ENCODE measurements around the gene CLPX.
"Not testable (repeated sequence)": the region's sequence is repeated elsewhere in the genome, so short reads cannot be mapped to it uniquely, and the experiment has no call there.

Gene CLPX

DNA sequence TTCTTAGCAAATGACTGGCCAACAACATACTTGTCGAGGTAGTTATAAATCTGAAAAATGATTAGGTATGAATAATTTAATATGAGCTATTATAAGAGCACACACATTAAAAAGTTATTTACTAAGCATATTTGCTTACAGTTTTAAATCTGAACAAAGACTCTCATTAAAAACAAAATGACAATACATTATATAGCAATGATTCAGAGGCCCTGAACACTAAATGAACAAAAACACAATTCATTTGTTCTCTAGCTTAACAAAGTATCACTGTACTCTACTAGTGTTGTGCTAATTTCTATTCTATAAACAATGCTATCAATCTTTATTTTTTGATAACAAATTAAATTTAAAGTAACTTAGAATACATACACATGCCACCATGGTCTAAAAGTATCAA is 21.0 kb downstream of the CLPX start:
- DNase-seq, result no peak

GRCh38 chr15:65163041-65163440 is 22.1 kb downstream of the CLPX start:
- DNase-seq, result no peak

DNA sequence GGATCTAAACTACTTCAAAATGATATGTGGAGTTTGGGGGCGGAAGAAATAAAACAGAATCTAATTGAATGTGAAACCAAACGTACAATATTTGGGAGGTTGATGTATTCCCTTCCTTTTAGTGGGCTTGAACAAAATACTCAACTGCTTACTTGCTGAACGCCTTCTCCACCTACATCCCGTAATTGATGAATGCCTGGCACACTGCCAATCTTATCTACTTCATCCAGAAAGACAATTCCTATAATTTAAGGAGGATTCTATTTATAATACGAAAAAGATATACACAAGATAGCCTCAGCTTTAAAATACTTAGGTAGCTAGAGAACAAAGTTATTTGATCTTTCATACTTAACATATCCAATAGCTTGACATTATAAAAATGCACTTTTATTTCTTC is 28.4 kb downstream of the CLPX start:
- DNase-seq, result no peak

GRCh38 chr15:65154720-65155119 is 30.4 kb downstream of the CLPX start:
- no peak for DNase-seq

GRCh38 chr15:65147902-65148301 is 37.2 kb downstream of the CLPX start:
- no peak for DNase-seq

- DNase-seq, result no peak
Measured at GRCh38 chr15:65146438-65146837, 38.7 kb downstream of the CLPX start.

- DNase-seq, result not testable (repeated sequence)
Measured at GRCh38 chr15:65138631-65139030, 46.5 kb downstream of the CLPX start.

- DNase-seq, result not testable (repeated sequence)
Measured at GRCh38 chr15:65137893-65138292, 47.2 kb downstream of the CLPX start.

DNA sequence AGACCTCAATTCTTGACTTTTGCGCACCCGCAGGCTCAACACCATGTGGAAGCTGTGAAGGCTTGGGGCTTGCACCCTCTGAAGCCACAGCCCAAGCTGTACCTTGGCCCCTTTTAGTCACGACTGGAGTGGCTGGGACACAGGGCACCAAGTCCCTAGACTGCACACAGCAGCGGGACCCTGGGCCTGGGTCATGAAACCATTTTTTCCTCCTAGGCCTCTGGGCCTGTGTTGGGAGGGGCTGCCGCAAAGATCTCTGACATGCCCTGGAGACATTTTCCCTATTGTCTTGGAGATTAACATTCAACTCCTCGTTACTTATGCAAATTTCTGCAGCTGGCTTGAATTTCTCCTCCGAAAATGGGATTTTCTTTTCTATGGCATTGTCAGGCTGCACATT is 48.1 kb downstream of the CLPX start:
- DNase-seq, result not testable (repeated sequence)

GRCh38 chr15:65134538-65134937 is 50.6 kb downstream of the CLPX start:
- DNase-seq, result no peak

GRCh38 chr15:65133548-65134200 is 51.5 kb downstream of the CLPX start, which contains the start of gene PDCD7:
TSS of gene PDCD7 (minus strand) at chr15:65133808. CDS start at chr15:65133781, 27 bp downstream.
- peak; percentile 96 for DNase-seq

DNA sequence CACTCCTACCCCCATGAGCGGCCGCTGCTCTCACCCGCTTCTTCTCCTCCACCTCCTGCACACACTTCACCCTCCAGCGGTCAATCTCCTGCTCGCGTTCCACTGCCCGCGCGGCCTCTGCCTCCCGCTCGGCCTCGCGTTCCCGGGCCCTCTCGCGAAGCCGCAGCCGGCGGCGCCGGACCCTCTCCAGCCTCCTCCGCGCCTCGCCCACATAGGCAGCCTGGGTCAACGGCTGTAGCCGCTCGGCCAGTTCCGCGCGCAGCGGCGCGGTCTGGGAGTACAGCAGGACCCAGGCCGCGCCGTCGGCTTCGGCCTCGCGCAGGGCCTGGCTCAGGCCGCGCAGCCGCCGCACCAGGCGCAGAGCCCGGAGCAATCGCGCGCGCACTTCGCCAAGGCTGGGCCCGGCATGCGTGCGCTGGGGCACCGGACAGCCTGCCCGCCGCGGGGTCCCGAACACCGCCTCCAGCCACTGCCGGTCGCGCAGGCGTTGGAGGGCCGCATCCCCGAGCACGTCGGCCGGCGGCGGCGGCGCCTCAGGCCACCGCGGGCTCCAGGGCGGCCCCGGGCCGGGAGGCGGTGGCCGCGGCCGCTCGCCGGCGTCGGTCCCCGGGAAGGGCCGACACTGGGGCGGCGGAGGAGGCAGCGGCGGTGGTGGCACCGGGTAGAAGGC is 52.1 kb downstream of the CLPX start:
- no peak for DNase-seq

DNA sequence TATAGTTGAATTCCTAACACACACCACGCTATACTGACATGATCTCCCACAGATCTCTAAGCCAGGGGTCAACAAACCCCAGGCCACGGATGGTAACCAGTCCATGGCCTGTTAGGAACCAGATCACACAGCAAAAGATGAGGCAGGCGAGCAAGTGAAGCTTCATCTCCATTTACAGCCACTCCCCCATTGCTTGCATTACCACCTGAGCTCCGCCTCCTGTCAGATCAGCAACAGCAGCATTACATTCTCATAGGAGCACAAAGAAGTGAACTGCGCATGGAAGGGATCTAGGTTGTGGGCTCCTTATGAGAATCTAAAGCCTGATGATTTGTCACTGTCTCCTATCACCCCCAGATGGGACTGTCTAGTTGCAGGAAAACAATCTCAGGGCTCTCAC is 54.2 kb downstream of the CLPX start:
- DNase-seq, result no peak

- DNase-seq, result no peak
Measured at GRCh38 chr15:65115542-65115941, 69.6 kb downstream of the CLPX start.

GRCh38 chr15:65115086-65115485 is 70.1 kb downstream of the CLPX start, which contains the start of gene UBAP1L:
TSS of gene UBAP1L (minus strand) at chr15:65115200. CDS start at chr15:65106215, 8,985 bp downstream.
- DNase-seq, result no peak

DNA sequence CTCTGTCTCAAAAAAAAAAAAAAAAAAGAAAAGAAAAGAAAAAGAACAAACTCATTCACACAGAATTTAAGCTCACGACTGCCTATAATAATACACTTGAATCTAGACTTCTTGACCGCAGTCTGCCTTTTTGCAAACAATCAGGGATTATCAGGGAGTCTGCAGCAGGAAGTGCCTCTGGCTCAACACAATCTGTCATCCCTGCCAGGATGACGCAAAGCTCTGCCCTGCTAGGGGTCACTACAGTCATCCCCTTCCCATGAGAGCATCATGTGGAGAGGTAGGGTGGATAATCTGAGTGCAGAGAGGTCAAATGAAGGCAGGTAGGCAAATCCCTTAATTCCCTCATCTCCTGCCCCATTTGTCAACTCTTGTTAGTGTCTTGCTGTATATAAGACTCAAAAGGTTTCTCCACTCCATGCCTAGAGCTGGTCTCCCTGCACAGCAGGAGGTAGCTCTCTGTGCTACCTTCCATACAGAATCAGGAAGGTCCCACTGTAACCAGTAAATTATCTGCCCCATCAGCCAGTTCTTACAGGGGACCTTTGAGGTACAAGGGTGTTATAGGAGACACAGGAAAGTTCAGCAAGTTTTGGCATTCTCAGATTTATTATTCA is 74.4 kb downstream of the CLPX start:
- no peak for DNase-seq

- DNase-seq, result no peak
Measured at GRCh38 chr15:65106011-65106590, 79.0 kb downstream of the CLPX start.

DNA sequence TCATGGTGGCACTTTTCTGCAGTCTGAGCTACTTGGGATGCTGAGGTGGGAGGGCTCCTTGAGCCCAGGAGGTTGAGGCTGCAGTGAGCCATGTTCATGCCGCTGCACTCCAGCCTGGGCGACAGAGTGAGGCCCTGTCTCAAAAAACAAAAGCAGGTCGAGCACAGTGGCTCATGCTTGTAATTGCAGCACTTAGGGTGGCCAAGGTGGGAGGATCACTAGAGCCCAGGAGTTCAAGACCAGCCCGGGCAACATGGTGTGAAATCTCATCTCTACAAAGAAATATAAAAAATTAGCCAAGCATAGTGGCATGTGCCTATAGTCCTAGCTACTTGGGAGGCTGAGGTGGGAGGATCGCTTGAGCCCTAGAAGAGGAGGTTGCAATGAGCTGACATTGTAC is 80.1 kb downstream of the CLPX start:
- DNase-seq, result no peak

DNA sequence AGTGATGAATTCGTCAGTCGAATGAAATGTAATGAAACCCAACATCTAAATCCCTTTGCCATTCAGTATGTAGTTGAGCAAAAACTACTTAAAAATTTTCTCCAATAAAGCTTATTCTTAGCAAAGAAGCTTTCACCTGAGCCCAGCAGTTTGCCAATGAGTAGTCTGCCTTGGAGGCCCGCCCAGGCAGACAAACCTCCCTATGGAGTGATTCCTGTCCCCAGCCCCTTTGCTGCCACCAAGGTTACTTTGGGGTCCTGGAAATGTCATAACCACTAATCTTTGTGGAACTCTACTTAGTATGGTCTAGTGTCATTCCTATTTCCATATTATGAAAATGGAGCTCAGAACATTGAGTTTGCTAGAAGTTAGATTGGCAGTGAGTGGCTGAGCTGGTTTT is 82.2 kb downstream of the CLPX start:
- DNase-seq, result no peak

- no peak for DNase-seq
Measured at GRCh38 chr15:65101891-65102708, 83.0 kb downstream of the CLPX start.

- no peak for DNase-seq
Measured at GRCh38 chr15:65101411-65101890, 83.7 kb downstream of the CLPX start.

DNA sequence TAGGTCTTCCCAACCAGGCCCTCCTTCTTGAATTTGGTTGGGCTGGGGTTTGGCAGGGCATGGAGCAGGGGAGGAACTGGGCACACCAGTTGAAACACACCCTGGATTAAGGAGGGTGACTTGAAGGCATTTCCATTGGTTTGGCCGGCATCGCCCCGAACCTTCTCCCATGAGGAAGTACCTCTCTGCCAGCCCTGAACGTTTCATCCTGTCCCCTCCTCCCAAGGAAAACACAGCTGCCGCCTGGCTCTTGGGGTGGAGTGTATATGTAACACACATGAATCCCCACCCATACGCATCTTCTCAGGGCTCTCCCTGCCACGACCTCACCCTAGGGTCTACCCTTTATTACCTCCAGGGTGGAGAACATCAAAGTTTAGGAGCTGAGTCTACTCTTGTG is 84.7 kb downstream of the CLPX start:
- DNase-seq, result no peak

DNA sequence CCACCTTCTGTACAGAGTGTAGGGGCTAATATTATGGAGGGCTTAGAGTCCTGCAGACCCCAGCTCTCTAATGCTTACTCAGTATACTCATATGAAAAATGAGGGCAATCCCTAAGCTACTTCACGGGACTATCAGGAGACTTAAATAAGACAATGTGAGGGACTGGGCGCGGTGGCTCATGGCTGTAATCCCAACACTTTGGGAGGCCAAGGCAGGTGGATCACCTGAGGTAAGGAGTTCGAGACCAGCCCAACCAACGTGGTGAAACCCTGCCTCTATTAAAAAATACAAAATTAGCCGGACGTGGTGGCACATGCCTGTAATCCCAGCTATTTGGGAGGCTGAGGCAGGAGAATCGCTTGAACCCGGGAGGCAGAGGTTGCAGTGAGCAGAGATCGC is 85.3 kb downstream of the CLPX start:
- not testable (repeated sequence) for DNase-seq

Measured in SHP77 treated with DMSO at 0.1 percent for 48 hours (cell line).